Measurements from ENCODE around the gene HAS3.
A peak's percentile ranks its signal among the peaks of the same experiment; 100 is the strongest.

The HAS3 gene

GRCh38 chr16:69107316-69107962 lies 2.0 kb downstream of the HAS3 start:
- TF ChIP-seq POLR2A (IDR thresholded peaks at IDR 0.05; ENCODE audit: low read length) (no peak), GATA1 (IDR thresholded peaks at IDR 0.05; ENCODE audit: low read depth, low read length) (no peak)
- DNase-seq = no peak

- TF ChIP-seq GATA1 (IDR thresholded peaks at IDR 0.05; ENCODE audit: low read depth, low read length) (no peak), POLR2A (IDR thresholded peaks at IDR 0.05; ENCODE audit: low read length) (no peak)
- no peak for DNase-seq
Measured at GRCh38 chr16:69108064-69108904, 2.8 kb downstream of the HAS3 start.

- no peak for DNase-seq
- TF ChIP-seq GATA1 (IDR thresholded peaks at IDR 0.05; ENCODE audit: low read depth, low read length) (no peak), POLR2A (IDR thresholded peaks at IDR 0.05; ENCODE audit: low read length) (no peak)
Measured at GRCh38 chr16:69108905-69109252, 3.4 kb downstream of the HAS3 start.

- no peak for DNase-seq
- TF ChIP-seq POLR2A (IDR thresholded peaks at IDR 0.05; ENCODE audit: low read length) = no peak
- no peak for TF ChIP-seq GATA1 (IDR thresholded peaks at IDR 0.05; ENCODE audit: low read depth, low read length)
Measured at GRCh38 chr16:69109486-69110270, 4.2 kb downstream of the HAS3 start.

- no peak for DNase-seq
- no peak for TF ChIP-seq POLR2A (IDR thresholded peaks at IDR 0.05; ENCODE audit: low read length)
- TF ChIP-seq GATA1 (IDR thresholded peaks at IDR 0.05; ENCODE audit: low read depth, low read length) = no peak
Measured at GRCh38 chr16:69110406-69110805, 5.0 kb downstream of the HAS3 start.

GRCh38 chr16:69111216-69111875 lies 5.9 kb downstream of the HAS3 start:
- no peak for TF ChIP-seq POLR2A (IDR thresholded peaks at IDR 0.05; ENCODE audit: low read length)
- no peak for TF ChIP-seq GATA1 (IDR thresholded peaks at IDR 0.05; ENCODE audit: low read depth, low read length)
- peak; percentile 51 to 57 for DNase-seq

- no peak for DNase-seq
- TF ChIP-seq GATA1 (IDR thresholded peaks at IDR 0.05; ENCODE audit: low read depth, low read length) = no peak
- no peak for TF ChIP-seq POLR2A (IDR thresholded peaks at IDR 0.05; ENCODE audit: low read length)
Measured at GRCh38 chr16:69111876-69112230, 6.4 kb downstream of the HAS3 start.

- peak; percentile 65 to 76 for DNase-seq
- TF ChIP-seq POLR2A (IDR thresholded peaks at IDR 0.05; ENCODE audit: low read length) (no peak), GATA1 (IDR thresholded peaks at IDR 0.05; ENCODE audit: low read depth, low read length) (no peak)
Measured at GRCh38 chr16:69112285-69113129, 7.1 kb downstream of the HAS3 start.

- TF ChIP-seq GATA1 (IDR thresholded peaks at IDR 0.05; ENCODE audit: low read depth, low read length) (no peak), POLR2A (IDR thresholded peaks at IDR 0.05; ENCODE audit: low read length) (no peak)
- DNase-seq = no peak
Measured at GRCh38 chr16:69113216-69113615, 7.8 kb downstream of the HAS3 start.

GRCh38 chr16:69114346-69114975 lies 9.0 kb downstream of the HAS3 start:
- DNase-seq = no peak
- TF ChIP-seq POLR2A (IDR thresholded peaks at IDR 0.05; ENCODE audit: low read length) (no peak), GATA1 (IDR thresholded peaks at IDR 0.05; ENCODE audit: low read depth, low read length) (no peak)

GRCh38 chr16:69114976-69115355 lies 9.5 kb downstream of the HAS3 start:
- TF ChIP-seq GATA1 (IDR thresholded peaks at IDR 0.05; ENCODE audit: low read depth, low read length) (no peak), POLR2A (IDR thresholded peaks at IDR 0.05; ENCODE audit: low read length) (no peak)
- DNase-seq = no peak

- TF ChIP-seq GATA1 (IDR thresholded peaks at IDR 0.05; ENCODE audit: low read depth, low read length) (no peak), POLR2A (IDR thresholded peaks at IDR 0.05; ENCODE audit: low read length) (no peak)
- no peak for DNase-seq
Measured at GRCh38 chr16:69115361-69115760, 9.9 kb downstream of the HAS3 start.

GRCh38 chr16:69115837-69116236 lies 10.4 kb downstream of the HAS3 start:
- TF ChIP-seq GATA1 (IDR thresholded peaks at IDR 0.05; ENCODE audit: low read depth, low read length) (no peak), POLR2A (IDR thresholded peaks at IDR 0.05; ENCODE audit: low read length) (no peak)
- no peak for DNase-seq

Data from erythroblast (primary cell).